PFSK-1 (cell line): ENCODE measurements around the gene MFAP1.

Experiments used
- POLR2AphosphoS5 ChIP-seq: IDR thresholded peaks from 2 replicates; pipeline ENCODE4 v1.6.1; 2012; ENCODE audit warnings: low read depth, mild to moderate bottlenecking, control low read depth, low read length, moderate library complexity
- TAF1 ChIP-seq: IDR thresholded peaks from 2 replicates; pipeline ENCODE4 v1.6.1; 2012; ENCODE audit warnings: low read length, control low read depth, borderline replicate concordance; ENCODE audit not compliant: insufficient read depth

DNA sequence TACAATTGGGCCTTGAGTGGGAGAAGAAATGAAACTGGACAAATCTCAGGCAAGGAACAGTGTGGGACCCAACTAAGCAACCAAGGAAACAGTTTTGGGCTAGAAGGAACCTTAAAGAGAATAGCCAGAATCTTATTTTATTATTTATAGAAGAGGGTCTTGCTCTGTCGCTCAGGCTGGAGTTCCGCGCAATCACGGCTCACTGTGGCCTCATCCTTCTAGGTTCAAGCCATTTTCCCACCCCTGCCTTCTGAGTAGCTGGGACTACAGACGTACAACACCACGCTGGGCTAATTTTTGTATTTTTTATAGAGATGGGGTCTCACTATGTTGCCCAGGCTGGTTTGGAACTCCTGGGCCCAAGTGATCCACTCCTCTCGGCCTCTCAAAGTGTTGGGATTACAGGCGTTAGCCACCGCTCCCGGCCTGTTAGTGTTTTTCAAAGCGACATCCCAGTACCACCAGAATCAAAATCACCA, 1.6 kb upstream of the MFAP1 start:
- TF ChIP-seq POLR2AphosphoS5 (no peak), TAF1 (no peak)
